Left ventricle myocardium inferior (tissue), 1 donor: ENCODE results near the gene INPP4B. TPM values are rescaled to one million over a fixed set of nuclear protein-coding genes. Genes with fewer than 3 reads are reported as not detected.

Source experiments
- DNase-seq: peaks from one replicate; pipeline ENCODE4 v3.0.0-alpha.2; 2020
- H3K27ac ChIP-seq: fragments of 200-600 bp; replicated peaks from 2 replicates; pipeline ENCODE4 v1.8.0; 2021
- H3K27me3 ChIP-seq: fragments of 200-600 bp; 2 replicates; pipeline ENCODE4 v1.8.0; 2021; ENCODE audit warnings: low read depth
- H3K36me3 ChIP-seq: fragments of 200-600 bp; 2 replicates; pipeline ENCODE4 v1.8.0; 2021
- H3K4me1 ChIP-seq: fragments of 200-600 bp; 2 replicates; pipeline ENCODE4 v1.8.0; 2021
- H3K4me3 ChIP-seq: fragments of 200-600 bp; 2 replicates; pipeline ENCODE4 v1.8.0; 2021; ENCODE audit warnings: mild to moderate bottlenecking, moderate library complexity
- H3K9me3 ChIP-seq: fragments of 200-600 bp; replicated peaks from 2 replicates; pipeline ENCODE4 v1.8.0; 2021
- CTCF ChIP-seq: fragments of 200-600 bp; IDR thresholded peaks from 2 replicates; pipeline ENCODE4 v1.8.0; 2021; ENCODE audit warnings: antibody characterized with exemption, mild to moderate bottlenecking, borderline replicate concordance
- intact Hi-C: fragments of 100-400 bp; cut with micrococcal nuclease; formaldehyde crosslinking; loops from one replicate; pipeline ENCODE4 v1.11.0; 2022
- long read RNA-seq: library from polyadenylated mRNA; unstranded; transcript quantifications from one replicate; pipeline ENCODE4 v2.0.0, GENCODE V29; 2021
- total RNA-seq: library from RNA; stranded (reverse); fragmentation: NEBNext Ultra II Directional; extraction: Animal tissue kit (Norgen Biotek cat#: 25700); gene quantifications from one replicate; pipeline ENCODE4 v1.2.1, GENCODE V29; 2021
- donor health status: DM: no; HTN: yes; CAD: no; lungs with severe emphysema.

Gene INPP4B
- 61.1 TPM for total RNA-seq
- long read RNA-seq, transcript INPP4B-201 (24 exons, 3,741 nt): major isoform, 10 of 23 reads
- long read RNA-seq, partial matches to known transcripts: 6 of 23 reads
- long read RNA-seq, other reads (novel, unspliced or antisense): 7 of 23 reads

- no peaks in the 10 kb centered on the region for H3K36me3 ChIP-seq
- no peaks in the 10 kb centered on the region for H3K9me3 ChIP-seq
- no peak for TF ChIP-seq CTCF
- H3K4me3 ChIP-seq: peak within 1 kb of the TSS; percentile 81
- H3K27me3 ChIP-seq: peaks cover 37% of the 10 kb centered on the region
- H3K27ac ChIP-seq: peak within 1 kb of the TSS; percentile 91
- DNase-seq: peak; percentile 53
- H3K4me1 ChIP-seq: peaks cover 39% of the 10 kb centered on the region
- intact Hi-C loops: loop anchor here (10.0 kb wide), 1 partner anchor 721 kb away; no protein-coding TSS in a partner anchor
Observed at GRCh38 chr4:142846108-142846728, at the start of gene INPP4B. TSS of gene INPP4B (minus strand) at chr4:142846301.

DNA sequence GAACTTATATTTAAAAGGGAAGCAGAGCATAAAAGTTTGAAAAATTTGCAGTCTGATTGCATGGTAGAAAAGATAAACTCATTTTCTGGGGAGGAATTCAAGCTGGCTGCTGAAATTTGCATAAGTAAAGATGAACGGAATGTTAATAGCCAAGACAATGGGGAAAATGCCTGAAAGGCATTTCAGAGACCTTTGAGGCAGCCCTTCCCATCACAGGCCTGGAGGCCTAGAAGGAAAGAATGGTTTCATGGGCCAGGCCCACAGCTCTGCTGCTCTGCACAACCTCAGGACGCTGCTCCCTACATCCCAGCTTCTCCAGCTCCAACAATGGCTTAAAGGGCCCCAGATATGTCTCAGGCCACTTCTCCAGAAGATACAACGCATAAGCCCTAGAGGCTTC is 46.9 kb upstream of the INPP4B start:
- intact Hi-C loops: no loop called here
- no peak for TF ChIP-seq CTCF
- Histone ChIP-seq H3K4me1 (no peaks in the 10 kb centered on the region), H3K36me3 (no peaks in the 10 kb centered on the region), H3K9me3 (peaks cover 32% of the 10 kb centered on the region), H3K4me3 (no peak overlapping the region), H3K27ac (no peak overlapping the region), H3K27me3 (no peaks in the 10 kb centered on the region)
- no peak for DNase-seq

DNA sequence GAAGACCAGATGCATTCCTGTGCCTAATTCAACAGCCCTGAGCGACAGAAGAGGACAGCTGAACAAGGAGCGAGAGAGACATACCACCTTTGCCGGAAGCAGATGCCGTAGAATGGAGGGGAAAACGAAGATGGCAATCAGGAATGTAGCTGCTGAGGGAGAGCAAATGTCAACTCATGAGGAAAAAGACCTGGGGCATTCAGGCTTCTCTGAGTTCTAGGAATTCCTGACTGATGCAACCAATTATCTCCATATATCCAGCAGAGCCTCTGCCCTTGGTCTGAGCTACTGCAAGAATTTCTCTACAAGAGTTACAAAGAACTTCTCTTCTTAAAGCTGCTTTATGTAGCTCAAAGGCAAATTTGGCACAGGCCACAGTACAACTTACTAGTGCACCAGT is 40.5 kb upstream of the INPP4B start:
- H3K9me3 ChIP-seq: no peaks in the 10 kb centered on the region
- H3K27ac ChIP-seq: no peak overlapping the region
- DNase-seq: no peak
- H3K4me1 ChIP-seq: no peaks in the 10 kb centered on the region
- H3K27me3 ChIP-seq: no peaks in the 10 kb centered on the region
- no peak overlapping the region for H3K4me3 ChIP-seq
- no peaks in the 10 kb centered on the region for H3K36me3 ChIP-seq
- intact Hi-C loops: no loop called here
- no peak for TF ChIP-seq CTCF

GRCh38 chr4:142883040-142883832 is 37.1 kb upstream of the INPP4B start:
- DNase-seq: no peak
- TF ChIP-seq CTCF: peak; percentile 56
- Histone ChIP-seq H3K36me3 (no peaks in the 10 kb centered on the region), H3K4me3 (no peak overlapping the region), H3K27me3 (no peaks in the 10 kb centered on the region), H3K27ac (no peak overlapping the region), H3K9me3 (no peaks in the 10 kb centered on the region), H3K4me1 (no peaks in the 10 kb centered on the region)
- intact Hi-C loops: no loop called here

DNA sequence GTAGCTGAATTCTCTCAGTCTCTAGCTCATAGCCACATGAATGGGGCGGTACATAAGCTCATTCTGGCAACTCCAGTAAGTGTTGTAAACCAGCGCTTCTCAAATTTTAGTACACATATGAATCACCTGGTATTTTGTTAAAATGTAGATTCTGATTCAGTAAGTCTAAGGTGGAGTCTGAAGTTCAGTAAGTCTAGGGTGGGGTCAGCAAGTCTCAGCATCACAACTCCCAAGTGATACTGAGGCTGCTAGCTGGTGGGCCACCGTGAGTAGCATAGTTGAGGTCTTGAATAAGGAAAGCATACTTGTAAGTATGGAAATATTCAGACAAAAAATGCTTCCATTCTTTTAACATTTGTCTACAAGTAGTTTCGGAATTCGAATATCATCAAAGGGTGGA is 36.1 kb upstream of the INPP4B start:
- Histone ChIP-seq H3K4me1 (no peaks in the 10 kb centered on the region), H3K9me3 (peaks cover 7% of the 10 kb centered on the region), H3K4me3 (no peak overlapping the region), H3K27me3 (no peaks in the 10 kb centered on the region), H3K36me3 (no peaks in the 10 kb centered on the region), H3K27ac (no peak overlapping the region)
- DNase-seq: no peak
- TF ChIP-seq CTCF: no peak
- intact Hi-C loops: no loop called here
